Smooth muscle cell of the pulmonary artery (primary cell): Measurements from ENCODE around the gene RPP40. TPM values are rescaled to one million over a fixed set of nuclear protein-coding genes. Genes with fewer than 3 reads are reported as not detected.

ENCODE experiments used
- total RNA-seq: library from RNA; depleted of rRNA; stranded (reverse); fragments of >200 nt; gene quantifications from 2 replicates; pipeline ENCODE4 v1.2.3, GENCODE V29; 2014

Gene RPP40
- 8.3 and 17.9 TPM in 2 replicates for total RNA-seq

GRCh38 chr6:5003604-5004372 lies at the start of gene RPP40:
Gene RPP40 (minus strand): TSS chr6:5004037. CDS start chr6:5004002, 35 bp downstream.

Other genes with a start within 250 kb of the RPP40 start
- gene CDYL, start 227.6 kb downstream of the RPP40 start, total RNA-seq = 15.6 and 19.5 TPM in 2 replicates
- 3.0 TPM in 2 replicates for gene PPP1R3G, start 81.3 kb upstream of the RPP40 start, total RNA-seq